DMS153 (cell line): ENCODE measurements around the gene TRIM47.
"Not testable (repeated sequence)": the region's sequence is repeated elsewhere in the genome, so short reads cannot be mapped to it uniquely, and the experiment has no call there.

Source experiments
- DNase-seq: peaks from one replicate; lab custom pipeline; 2025; lab: John Stamatoyannopoulos, UW

TRIM47 gene

GRCh38 chr17:75869282-75870141 is 8.9 kb downstream of the TRIM47 start:
- DNase-seq = no peak

GRCh38 chr17:75868730-75869281 is 9.6 kb downstream of the TRIM47 start:
- not testable (repeated sequence) for DNase-seq

GRCh38 chr17:75865404-75866188 is 12.8 kb downstream of the TRIM47 start:
- not testable (repeated sequence) for DNase-seq

GRCh38 chr17:75864887-75865286 is 13.5 kb downstream of the TRIM47 start:
- DNase-seq = not testable (repeated sequence)

- DNase-seq = no peak
These were observed 13.9 kb downstream of the TRIM47 start for GRCh38 chr17:75864448-75864871.

- no peak for DNase-seq
These were observed 16.5 kb downstream of the TRIM47 start for GRCh38 chr17:75861927-75862317.

- not testable (repeated sequence) for DNase-seq
These were observed 19.0 kb downstream of the TRIM47 start for GRCh38 chr17:75859358-75859757.

GRCh38 chr17:75856062-75856756 is 22.2 kb downstream of the TRIM47 start:
- DNase-seq = no peak

- DNase-seq = peak; percentile 100
These were observed 22.9 kb downstream of the TRIM47 start, which contains the start of gene WBP2 for GRCh38 chr17:75855310-75856061. Gene WBP2, minus strand, starts transcription at chr17:75855335. Its CDS starts 38 bp downstream, at chr17:75855297.

- no peak for DNase-seq
These were observed 23.5 kb downstream of the TRIM47 start for GRCh38 chr17:75854881-75855309.

- no peak for DNase-seq
These were observed 24.2 kb downstream of the TRIM47 start for GRCh38 chr17:75854101-75854748.

GRCh38 chr17:75853433-75853832 is 24.9 kb downstream of the TRIM47 start:
- DNase-seq = no peak

- DNase-seq = not testable (repeated sequence)
These were observed 26.7 kb downstream of the TRIM47 start for GRCh38 chr17:75851693-75851991.

GRCh38 chr17:75850928-75851692 is 27.3 kb downstream of the TRIM47 start:
- no peak for DNase-seq

GRCh38 chr17:75849724-75850123 is 28.7 kb downstream of the TRIM47 start:
- no peak for DNase-seq

GRCh38 chr17:75849279-75849646 is 29.1 kb downstream of the TRIM47 start:
- no peak for DNase-seq

- peak; percentile 29 for DNase-seq
These were observed 29.7 kb downstream of the TRIM47 start for GRCh38 chr17:75848523-75849278.

GRCh38 chr17:75847614-75848522 is 30.5 kb downstream of the TRIM47 start:
- DNase-seq = no peak
